Measurements from ENCODE around the gene ADRA2B. TPM values are rescaled to one million over a fixed set of nuclear protein-coding genes. Genes with fewer than 3 reads are reported as not detected.
"Not testable (repeated sequence)": the region's sequence is repeated elsewhere in the genome, so short reads cannot be mapped to it uniquely, and the experiment has no call there.

Gene ADRA2B
- total and polyA plus RNA-seq, 4 donors: 0.26 to 34.0 (median 0.81) TPM; not detected in 1

- no peak for ATAC-seq (ENCODE audit: low FRiP score)
- DNase-seq: no peak
- Histone ChIP-seq H3K4me1 (ENCODE audit: control insufficient read depth in 1 of 2, insufficient read depth in 2 of 2, low read length in 2 of 2) (no peaks in the 10 kb centered on the region), H3K27ac (ENCODE audit: low read depth in 1 of 2, low read length in 2 of 2) (no peak overlapping the region), H3K27me3 (ENCODE audit: control insufficient read depth in 1 of 2, insufficient read depth in 2 of 2, low read length in 1 of 2) (no peaks in the 10 kb centered on the region), H3K9me3 (ENCODE audit: control insufficient read depth, low read length) (peaks cover 2% of the 10 kb centered on the region), H3K36me3 (ENCODE audit: control insufficient read depth in 1 of 2, insufficient read depth in 2 of 2, low read length in 1 of 2) (no peaks in the 10 kb centered on the region), H3K4me3 (ENCODE audit: low read length in 2 of 2) (no peak overlapping the region)
- WGBS, 2 donors: 82 to 91% methylated on average over 7 of the region's 7 CpGs
- intact Hi-C loops (cut with DNase I): no loop called here
Measured at GRCh38 chr2:96073170-96073775, 43.1 kb downstream of the ADRA2B start.

DNA sequence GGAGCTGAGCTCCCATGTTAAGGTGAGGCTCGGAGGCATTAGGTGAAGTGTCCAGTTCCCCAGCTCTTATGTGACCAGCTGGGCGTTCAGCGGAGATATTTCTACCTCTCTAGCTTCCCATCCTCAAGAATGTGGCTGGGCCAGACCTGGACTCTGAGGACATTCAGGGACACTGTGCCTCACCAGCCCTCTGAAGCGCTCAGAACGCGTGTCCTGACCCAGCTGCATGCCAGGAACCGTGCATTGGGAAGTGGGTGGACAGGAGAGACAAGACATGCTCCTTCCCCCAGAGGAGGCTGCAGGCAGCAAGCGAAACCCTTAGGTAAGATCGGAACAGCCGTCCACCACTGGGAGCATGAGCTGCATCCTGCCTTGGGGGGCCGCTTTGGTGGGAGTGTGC, 43.6 kb downstream of the ADRA2B start:
- WGBS, 2 donors: 93 to 94% methylated on average over 11 of the region's 11 CpGs
- DNase-seq: no peak
- intact Hi-C loops (cut with DNase I): no loop called here
- H3K9me3 ChIP-seq (ENCODE audit: control insufficient read depth, low read length): peaks cover 2% of the 10 kb centered on the region
- H3K36me3 ChIP-seq (ENCODE audit: control insufficient read depth in 1 of 2, insufficient read depth in 2 of 2, low read length in 1 of 2): no peaks in the 10 kb centered on the region
- no peak overlapping the region for H3K4me3 ChIP-seq (ENCODE audit: low read length in 2 of 2)
- H3K27me3 ChIP-seq (ENCODE audit: control insufficient read depth in 1 of 2, insufficient read depth in 2 of 2, low read length in 1 of 2): no peaks in the 10 kb centered on the region
- ATAC-seq (ENCODE audit: low FRiP score): no peak
- H3K4me1 ChIP-seq (ENCODE audit: control insufficient read depth in 1 of 2, insufficient read depth in 2 of 2, low read length in 2 of 2): no peaks in the 10 kb centered on the region
- no peak overlapping the region for H3K27ac ChIP-seq (ENCODE audit: low read depth in 1 of 2, low read length in 2 of 2)

DNA sequence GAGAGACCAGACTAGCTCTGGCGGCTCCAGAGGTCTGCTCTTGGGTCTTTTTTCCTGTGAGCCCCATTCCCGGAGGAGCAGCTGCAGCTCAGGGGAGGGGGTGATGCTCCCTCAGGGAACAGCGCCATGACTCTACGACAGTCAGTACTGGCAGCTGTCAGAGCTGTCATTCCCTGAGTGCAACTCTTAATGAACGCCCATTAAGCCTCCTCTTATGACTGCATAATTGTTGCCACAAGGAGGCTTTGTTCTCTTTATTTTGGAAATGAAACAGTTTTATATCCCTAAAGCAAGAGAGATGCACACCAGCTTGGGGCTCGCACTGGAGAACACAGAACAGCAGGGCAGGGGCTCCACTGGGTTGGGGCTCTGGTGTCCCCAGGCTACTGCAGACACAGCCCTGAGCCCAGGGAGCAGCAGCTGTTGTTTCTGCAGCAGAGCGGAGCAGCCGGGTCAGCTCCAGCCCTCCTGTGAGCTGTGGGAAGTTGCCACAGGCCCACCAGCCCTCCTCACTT, 44.3 kb downstream of the ADRA2B start:
- not testable (repeated sequence) for ATAC-seq (ENCODE audit: low FRiP score); H3K4me1 ChIP-seq (ENCODE audit: control insufficient read depth in 1 of 2, insufficient read depth in 2 of 2, low read length in 2 of 2); H3K27ac ChIP-seq (ENCODE audit: low read depth in 1 of 2, low read length in 2 of 2); H3K4me3 ChIP-seq (ENCODE audit: low read length in 2 of 2); H3K9me3 ChIP-seq (ENCODE audit: control insufficient read depth, low read length); H3K36me3 ChIP-seq (ENCODE audit: control insufficient read depth in 1 of 2, insufficient read depth in 2 of 2, low read length in 1 of 2); H3K27me3 ChIP-seq (ENCODE audit: control insufficient read depth in 1 of 2, insufficient read depth in 2 of 2, low read length in 1 of 2)
- intact Hi-C loops (cut with DNase I): loop anchor here in 1 of 2 donors (2.0 kb wide), 1 partner anchor 45 kb away; the partner anchor contains the start of gene ADRA2B
- peak in 1 of 2 donors; percentile 26 for DNase-seq
- 39 to 44% methylated on average over 8 of the region's 8 CpGs for WGBS, 2 donors

GRCh38 chr2:96071087-96071976, 45.0 kb downstream of the ADRA2B start:
- intact Hi-C loops (cut with DNase I): loop anchor here in 1 of 2 donors (2.0 kb wide), 1 partner anchor 45 kb away; the partner anchor contains the start of gene ADRA2B
- DNase-seq: peak in 1 of 2 donors; percentile 49
- not testable (repeated sequence) for ATAC-seq (ENCODE audit: low FRiP score); H3K4me3 ChIP-seq (ENCODE audit: low read length in 2 of 2); H3K4me1 ChIP-seq (ENCODE audit: control insufficient read depth in 1 of 2, insufficient read depth in 2 of 2, low read length in 2 of 2); H3K36me3 ChIP-seq (ENCODE audit: control insufficient read depth in 1 of 2, insufficient read depth in 2 of 2, low read length in 1 of 2); H3K27me3 ChIP-seq (ENCODE audit: control insufficient read depth in 1 of 2, insufficient read depth in 2 of 2, low read length in 1 of 2); H3K9me3 ChIP-seq (ENCODE audit: control insufficient read depth, low read length)
- 51 to 54% methylated on average over 15 to 16 of the region's 16 CpGs for WGBS, 2 donors
- H3K27ac ChIP-seq (ENCODE audit: low read depth in 1 of 2, low read length in 2 of 2): peak overlapping the region in 1 of 2 donors; percentile 7

GRCh38 chr2:96070351-96070750, 46.0 kb downstream of the ADRA2B start:
- H3K27me3 ChIP-seq (ENCODE audit: control insufficient read depth in 1 of 2, insufficient read depth in 2 of 2, low read length in 1 of 2); H3K4me1 ChIP-seq (ENCODE audit: control insufficient read depth in 1 of 2, insufficient read depth in 2 of 2, low read length in 2 of 2); ATAC-seq (ENCODE audit: low FRiP score); H3K4me3 ChIP-seq (ENCODE audit: low read length in 2 of 2); H3K27ac ChIP-seq (ENCODE audit: low read depth in 1 of 2, low read length in 2 of 2); DNase-seq; H3K36me3 ChIP-seq (ENCODE audit: control insufficient read depth in 1 of 2, insufficient read depth in 2 of 2, low read length in 1 of 2); H3K9me3 ChIP-seq (ENCODE audit: control insufficient read depth, low read length): not testable (repeated sequence)
- intact Hi-C loops (cut with DNase I): loop anchor here in 1 of 2 donors (2.0 kb wide), 1 partner anchor 46 kb away; the partner anchor contains the start of gene ADRA2B
- 58 to 64% methylated on average over 5 of the region's 5 CpGs for WGBS, 2 donors

DNA sequence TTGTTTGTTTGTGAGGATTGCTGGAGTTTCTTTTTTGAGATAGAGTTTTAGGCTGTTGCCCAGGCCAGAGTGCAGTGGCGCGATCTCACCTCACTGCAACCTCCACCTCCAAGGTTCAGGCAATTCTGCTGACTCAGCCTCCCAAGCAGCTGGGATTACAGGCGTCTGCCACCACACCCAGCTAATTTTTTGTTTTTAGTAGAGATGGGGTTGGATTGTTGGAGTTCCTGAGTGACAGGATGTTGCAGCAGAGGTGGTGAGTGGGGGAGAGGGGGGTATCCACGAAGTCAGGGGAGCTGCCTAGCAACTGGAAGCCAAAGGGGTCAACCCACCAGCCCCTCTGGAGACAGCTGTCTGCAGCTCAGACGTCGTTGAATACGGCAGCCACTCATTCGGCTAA, 46.5 kb downstream of the ADRA2B start:
- H3K36me3 ChIP-seq (ENCODE audit: control insufficient read depth in 1 of 2, insufficient read depth in 2 of 2, low read length in 1 of 2); DNase-seq; H3K27ac ChIP-seq (ENCODE audit: low read depth in 1 of 2, low read length in 2 of 2); H3K9me3 ChIP-seq (ENCODE audit: control insufficient read depth, low read length); H3K27me3 ChIP-seq (ENCODE audit: control insufficient read depth in 1 of 2, insufficient read depth in 2 of 2, low read length in 1 of 2); ATAC-seq (ENCODE audit: low FRiP score); H3K4me3 ChIP-seq (ENCODE audit: low read length in 2 of 2); H3K4me1 ChIP-seq (ENCODE audit: control insufficient read depth in 1 of 2, insufficient read depth in 2 of 2, low read length in 2 of 2): not testable (repeated sequence)
- 53 to 68% methylated on average over 6 of the region's 8 CpGs for WGBS, 2 donors
- intact Hi-C loops (cut with DNase I): loop anchor here in 1 of 2 donors (2.0 to 10.0 kb wide), 3 partner anchors 47 to 1625 kb away; partner anchors contain the start of gene ADRA2B

DNA sequence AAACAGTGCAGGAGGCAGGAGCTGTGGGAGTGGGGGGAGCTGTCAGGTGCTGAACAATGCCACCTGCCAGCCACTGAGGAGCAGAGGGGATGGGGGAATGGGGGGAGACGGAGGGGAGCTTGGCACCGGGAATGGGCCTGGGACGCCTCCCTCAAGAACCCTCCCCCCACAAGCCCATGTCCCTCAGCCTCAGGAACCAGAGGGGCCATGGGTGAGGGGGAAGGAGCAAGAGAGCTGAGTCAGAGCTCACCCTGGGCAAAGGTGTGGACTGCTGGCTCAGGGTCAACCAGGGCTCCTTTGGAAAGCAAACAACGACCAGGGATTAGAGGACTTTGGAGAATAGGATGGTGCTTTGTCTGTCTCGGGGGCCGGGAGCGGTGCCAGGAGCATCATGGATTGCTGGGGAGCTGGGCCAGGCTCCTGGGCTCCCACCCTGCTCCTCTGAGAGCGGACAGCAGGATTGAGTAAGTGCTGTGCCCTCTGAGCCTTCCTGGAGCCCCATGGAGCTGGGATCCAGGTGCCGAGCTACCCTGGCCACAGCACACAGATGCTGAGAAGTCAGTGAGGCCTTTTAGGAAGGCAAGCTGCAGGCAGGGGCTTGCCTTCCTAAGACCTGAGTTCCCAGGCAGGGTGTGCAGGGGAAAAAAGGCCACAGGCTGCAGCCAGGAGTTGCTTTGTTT, 48.3 kb downstream of the ADRA2B start:
- not testable (repeated sequence) for H3K27me3 ChIP-seq (ENCODE audit: control insufficient read depth in 1 of 2, insufficient read depth in 2 of 2, low read length in 1 of 2); H3K27ac ChIP-seq (ENCODE audit: low read depth in 1 of 2, low read length in 2 of 2); H3K36me3 ChIP-seq (ENCODE audit: control insufficient read depth in 1 of 2, insufficient read depth in 2 of 2, low read length in 1 of 2); H3K4me3 ChIP-seq (ENCODE audit: low read length in 2 of 2); ATAC-seq (ENCODE audit: low FRiP score); H3K9me3 ChIP-seq (ENCODE audit: control insufficient read depth, low read length); H3K4me1 ChIP-seq (ENCODE audit: control insufficient read depth in 1 of 2, insufficient read depth in 2 of 2, low read length in 2 of 2)
- WGBS, 2 donors: 79 to 89% methylated on average over 9 of the region's 9 CpGs
- intact Hi-C loops (cut with DNase I): loop anchor here in 1 of 2 donors (10.0 kb wide), 2 partner anchors 107 to 1627 kb away; no protein-coding TSS in a partner anchor
- peak in 1 of 2 donors; percentile 24 for DNase-seq

- H3K4me3 ChIP-seq (ENCODE audit: low read length in 2 of 2); DNase-seq; H3K27ac ChIP-seq (ENCODE audit: low read depth in 1 of 2, low read length in 2 of 2); H3K36me3 ChIP-seq (ENCODE audit: control insufficient read depth in 1 of 2, insufficient read depth in 2 of 2, low read length in 1 of 2); ATAC-seq (ENCODE audit: low FRiP score); H3K4me1 ChIP-seq (ENCODE audit: control insufficient read depth in 1 of 2, insufficient read depth in 2 of 2, low read length in 2 of 2); H3K27me3 ChIP-seq (ENCODE audit: control insufficient read depth in 1 of 2, insufficient read depth in 2 of 2, low read length in 1 of 2); H3K9me3 ChIP-seq (ENCODE audit: control insufficient read depth, low read length): not testable (repeated sequence)
- intact Hi-C loops (cut with DNase I): loop anchor here in 1 of 2 donors (10.0 kb wide), 2 partner anchors 108 to 1628 kb away; no protein-coding TSS in a partner anchor
- WGBS, 2 donors: 78 to 85% methylated on average over 2 of the region's 2 CpGs
Measured at GRCh38 chr2:96067098-96067660, 49.2 kb downstream of the ADRA2B start.

All from aorta (tissue), 5 donors.